ENCODE measurements around the gene USP17L10.
"Not testable (repeated sequence)": the region's sequence is repeated elsewhere in the genome, so short reads cannot be mapped to it uniquely, and the experiment has no call there.

- not testable (repeated sequence) for TF ChIP-seq CTCF, POLR2A (IDR thresholded peaks at IDR 0.05)
These were observed 4.6 kb downstream of the USP17L10 start, which contains the start of gene USP17L11 for GRCh38 chr4:9215105-9215504.

Data from esophagus squamous epithelium (tissue), 4 donors.